ENCODE results near the gene NBAS.

NBAS gene

DNA sequence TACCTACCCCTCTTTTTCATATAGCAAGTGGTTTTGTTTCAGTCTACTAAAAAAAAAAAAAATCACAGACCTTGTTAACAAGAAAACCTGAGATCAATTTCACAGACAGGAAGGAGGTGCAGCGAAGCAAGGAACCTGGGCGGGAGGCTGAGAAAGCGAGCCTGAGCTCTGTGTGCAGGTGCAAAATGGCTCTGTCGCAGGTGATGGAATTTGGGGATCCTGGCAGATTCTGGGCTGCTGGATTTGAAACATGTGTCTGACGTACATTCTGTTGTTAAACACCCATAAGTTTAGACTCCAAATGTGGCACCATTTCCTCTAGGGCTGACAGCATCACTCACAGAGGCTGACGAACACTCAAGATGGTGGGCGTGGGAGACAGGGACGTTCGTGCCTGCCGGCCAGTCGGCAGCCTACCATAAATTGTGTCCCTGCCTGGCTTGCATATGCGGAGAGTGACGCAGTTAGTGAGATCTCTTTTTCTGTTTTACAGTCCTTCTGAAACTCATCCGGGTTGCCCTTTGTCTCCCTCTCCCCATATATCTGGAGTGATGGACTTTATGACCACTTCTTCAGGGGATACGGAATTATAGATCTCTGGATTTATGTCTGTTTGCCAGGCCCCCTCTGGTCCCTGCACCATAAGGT is 21.7 kb upstream of the NBAS start:
- Histone ChIP-seq H2BK12ac (ENCODE audit: low read length in 2 of 2) (no peak overlapping the region), H3K14ac (ENCODE audit: low read length in 2 of 2) (no peak overlapping the region), H2BK15ac (ENCODE audit: low read depth, poor library complexity, severe bottlenecking) (no peak overlapping the region), H3K9ac (ENCODE audit: low read length) (peak overlapping the region; percentile 11), H3K79me1 (replicated peaks; ENCODE audit: low read length, poor library complexity, severe bottlenecking) (no peaks in the 10 kb centered on the region), H2BK120ac (ENCODE audit: low read depth, low read length) (no peak overlapping the region), H3K9me3 (ENCODE audit: control insufficient read depth, low read length) (no peaks in the 10 kb centered on the region), H3K23ac (ENCODE audit: low read length in 2 of 2) (peak overlapping the region in 1 of 2 experiments; percentile 59), H3K27me3 (ENCODE audit: control insufficient read depth in 1 of 2, insufficient read depth in 1 of 2, low read length in 2 of 2) (no peaks in the 10 kb centered on the region), H3K4me1 (ENCODE audit: control insufficient read depth, insufficient read depth, low read depth, low read length) (peaks cover 2% of the 10 kb centered on the region), H4K91ac (ENCODE audit: low read length) (no peak overlapping the region), H3K18ac (ENCODE audit: low read depth in 1 of 2, low read length in 2 of 2) (no peak overlapping the region), H3K4ac (ENCODE audit: low read depth in 1 of 2, low read length in 2 of 2) (no peak overlapping the region), H3K36me3 (ENCODE audit: control insufficient read depth in 1 of 2, insufficient read depth in 2 of 2, low read depth in 1 of 2, low read length in 2 of 2) (no peaks in the 10 kb centered on the region), H3K4me2 (ENCODE audit: low read length, poor library complexity, severe bottlenecking) (no peak overlapping the region), H4K8ac (ENCODE audit: low read length) (no peak overlapping the region), H3K4me3 (ENCODE audit: insufficient read depth in 1 of 2, low read depth in 1 of 2, low read length in 2 of 2) (peak overlapping the region in 1 of 2 experiments; percentile 46), H2BK5ac (ENCODE audit: low read depth, low read length, poor library complexity, severe bottlenecking) (no peak overlapping the region), H2AK5ac (ENCODE audit: low read length, severe bottlenecking) (no peak overlapping the region), H2AFZ (ENCODE audit: low read depth, low read length) (no peak overlapping the region), H3K27ac (ENCODE audit: low read length, poor library complexity, severe bottlenecking) (no peak overlapping the region)
- WGBS, result 78% methylated on average over 13 of the region's 15 CpGs
- no peak for DNase-seq

- Histone ChIP-seq H2BK15ac (ENCODE audit: low read depth, poor library complexity, severe bottlenecking) (no peak overlapping the region), H3K4me1 (ENCODE audit: control insufficient read depth, insufficient read depth, low read depth, low read length) (peaks cover 2% of the 10 kb centered on the region), H3K79me1 (replicated peaks; ENCODE audit: low read length, poor library complexity, severe bottlenecking) (no peaks in the 10 kb centered on the region), H3K36me3 (ENCODE audit: control insufficient read depth in 1 of 2, insufficient read depth in 2 of 2, low read depth in 1 of 2, low read length in 2 of 2) (no peaks in the 10 kb centered on the region), H4K8ac (ENCODE audit: low read length) (no peak overlapping the region), H2BK120ac (ENCODE audit: low read depth, low read length) (no peak overlapping the region), H3K14ac (ENCODE audit: low read length in 2 of 2) (no peak overlapping the region), H2BK5ac (ENCODE audit: low read depth, low read length, poor library complexity, severe bottlenecking) (no peak overlapping the region), H3K9me3 (ENCODE audit: control insufficient read depth, low read length) (no peaks in the 10 kb centered on the region), H3K27ac (ENCODE audit: low read length, poor library complexity, severe bottlenecking) (no peak overlapping the region), H3K18ac (ENCODE audit: low read depth in 1 of 2, low read length in 2 of 2) (no peak overlapping the region), H2AK5ac (ENCODE audit: low read length, severe bottlenecking) (no peak overlapping the region), H3K4me2 (ENCODE audit: low read length, poor library complexity, severe bottlenecking) (no peak overlapping the region), H3K4ac (ENCODE audit: low read depth in 1 of 2, low read length in 2 of 2) (no peak overlapping the region), H3K27me3 (ENCODE audit: control insufficient read depth in 1 of 2, insufficient read depth in 1 of 2, low read length in 2 of 2) (no peaks in the 10 kb centered on the region), H3K9ac (ENCODE audit: low read length) (no peak overlapping the region), H4K91ac (ENCODE audit: low read length) (no peak overlapping the region), H3K23ac (ENCODE audit: low read length in 2 of 2) (no peak overlapping the region), H2AFZ (ENCODE audit: low read depth, low read length) (no peak overlapping the region), H3K4me3 (ENCODE audit: insufficient read depth in 1 of 2, low read depth in 1 of 2, low read length in 2 of 2) (no peak overlapping the region), H2BK12ac (ENCODE audit: low read length in 2 of 2) (no peak overlapping the region)
- no peak for DNase-seq
- WGBS, result 94% methylated on average over 2 of the region's 2 CpGs
Observed at GRCh38 chr2:15580451-15580850, 19.3 kb upstream of the NBAS start.

- no peak overlapping the region for H2BK120ac ChIP-seq (ENCODE audit: low read depth, low read length)
- no peak overlapping the region for H2AFZ ChIP-seq (ENCODE audit: low read depth, low read length)
- H3K4me1 ChIP-seq (ENCODE audit: control insufficient read depth, insufficient read depth, low read depth, low read length), result peaks cover 2% of the 10 kb centered on the region
- peak overlapping the region; percentile 45 for H3K27ac ChIP-seq (ENCODE audit: low read length, poor library complexity, severe bottlenecking)
- H3K23ac ChIP-seq (ENCODE audit: low read length in 2 of 2), result no peak overlapping the region
- H2BK5ac ChIP-seq (ENCODE audit: low read depth, low read length, poor library complexity, severe bottlenecking), result no peak overlapping the region
- H3K27me3 ChIP-seq (ENCODE audit: control insufficient read depth in 1 of 2, insufficient read depth in 1 of 2, low read length in 2 of 2), result no peaks in the 10 kb centered on the region
- no peak overlapping the region for H3K4me3 ChIP-seq (ENCODE audit: insufficient read depth in 1 of 2, low read depth in 1 of 2, low read length in 2 of 2)
- no peak overlapping the region for H2BK12ac ChIP-seq (ENCODE audit: low read length in 2 of 2)
- H3K9me3 ChIP-seq (ENCODE audit: control insufficient read depth, low read length), result no peaks in the 10 kb centered on the region
- no peak overlapping the region for H2BK15ac ChIP-seq (ENCODE audit: low read depth, poor library complexity, severe bottlenecking)
- peak overlapping the region; percentile 3 for H4K8ac ChIP-seq (ENCODE audit: low read length)
- DNase-seq, result peak; percentile 24
- no peak overlapping the region for H3K18ac ChIP-seq (ENCODE audit: low read depth in 1 of 2, low read length in 2 of 2)
- no peak overlapping the region for H2AK5ac ChIP-seq (ENCODE audit: low read length, severe bottlenecking)
- H3K4ac ChIP-seq (ENCODE audit: low read depth in 1 of 2, low read length in 2 of 2), result no peak overlapping the region
- 0% methylated on average over 1 of the region's 1 CpG for WGBS
- no peak overlapping the region for H4K91ac ChIP-seq (ENCODE audit: low read length)
- no peaks in the 10 kb centered on the region for H3K36me3 ChIP-seq (ENCODE audit: control insufficient read depth in 1 of 2, insufficient read depth in 2 of 2, low read depth in 1 of 2, low read length in 2 of 2)
- no peaks in the 10 kb centered on the region for H3K79me1 ChIP-seq (replicated peaks; ENCODE audit: low read length, poor library complexity, severe bottlenecking)
- no peak overlapping the region for H3K14ac ChIP-seq (ENCODE audit: low read length in 2 of 2)
- no peak overlapping the region for H3K4me2 ChIP-seq (ENCODE audit: low read length, poor library complexity, severe bottlenecking)
- no peak overlapping the region for H3K9ac ChIP-seq (ENCODE audit: low read length)
Observed at GRCh38 chr2:15579641-15580040, 18.5 kb upstream of the NBAS start.

GRCh38 chr2:15577071-15577735 is 16.1 kb upstream of the NBAS start:
- Histone ChIP-seq H3K27me3 (ENCODE audit: control insufficient read depth in 1 of 2, insufficient read depth in 1 of 2, low read length in 2 of 2) (no peaks in the 10 kb centered on the region), H3K79me1 (replicated peaks; ENCODE audit: low read length, poor library complexity, severe bottlenecking) (no peaks in the 10 kb centered on the region), H2BK5ac (ENCODE audit: low read depth, low read length, poor library complexity, severe bottlenecking) (no peak overlapping the region), H2AFZ (ENCODE audit: low read depth, low read length) (no peak overlapping the region), H3K14ac (ENCODE audit: low read length in 2 of 2) (no peak overlapping the region), H3K27ac (ENCODE audit: low read length, poor library complexity, severe bottlenecking) (no peak overlapping the region), H3K9me3 (ENCODE audit: control insufficient read depth, low read length) (no peaks in the 10 kb centered on the region), H3K4me3 (ENCODE audit: insufficient read depth in 1 of 2, low read depth in 1 of 2, low read length in 2 of 2) (no peak overlapping the region), H4K91ac (ENCODE audit: low read length) (no peak overlapping the region), H2AK5ac (ENCODE audit: low read length, severe bottlenecking) (no peak overlapping the region), H3K4ac (ENCODE audit: low read depth in 1 of 2, low read length in 2 of 2) (no peak overlapping the region), H2BK15ac (ENCODE audit: low read depth, poor library complexity, severe bottlenecking) (no peak overlapping the region), H3K23ac (ENCODE audit: low read length in 2 of 2) (no peak overlapping the region), H3K4me2 (ENCODE audit: low read length, poor library complexity, severe bottlenecking) (no peak overlapping the region), H3K36me3 (ENCODE audit: control insufficient read depth in 1 of 2, insufficient read depth in 2 of 2, low read depth in 1 of 2, low read length in 2 of 2) (no peaks in the 10 kb centered on the region), H3K9ac (ENCODE audit: low read length) (no peak overlapping the region), H3K4me1 (ENCODE audit: control insufficient read depth, insufficient read depth, low read depth, low read length) (peaks cover 2% of the 10 kb centered on the region), H3K18ac (ENCODE audit: low read depth in 1 of 2, low read length in 2 of 2) (no peak overlapping the region), H2BK12ac (ENCODE audit: low read length in 2 of 2) (no peak overlapping the region), H2BK120ac (ENCODE audit: low read depth, low read length) (no peak overlapping the region), H4K8ac (ENCODE audit: low read length) (no peak overlapping the region)
- peak; percentile 81 for DNase-seq
- 24% methylated on average over 7 of the region's 7 CpGs for WGBS
